ENCODE results near the gene POLH. TPM values are rescaled to one million over a fixed set of nuclear protein-coding genes. Genes with fewer than 3 reads are reported as not detected.
"Not testable (repeated sequence)": the region's sequence is repeated elsewhere in the genome, so short reads cannot be mapped to it uniquely, and the experiment has no call there.

POLH gene
- polyA plus RNA-seq, result 1 to 10 TPM; 3.5 to 5.0 TPM

- H3K27me3 ChIP-seq (ENCODE audit: control insufficient read depth in 1 of 2, insufficient read depth in 2 of 2, low read length in 2 of 2), result no peaks in the 10 kb centered on the region
- H3K4me3 ChIP-seq (ENCODE audit: low read depth in 1 of 2, low read length in 2 of 2), result peak within 1 kb of the TSS; percentile 75 to 96
- H3K36me3 ChIP-seq (ENCODE audit: control insufficient read depth in 2 of 2, insufficient read depth in 2 of 2, low read length in 1 of 2), result peaks cover 0 to 2% of the 10 kb centered on the region in 2 donors
- H3K27ac ChIP-seq (ENCODE audit: low read depth in 2 of 2, low read length in 1 of 2), result peak within 1 kb of the TSS; percentile 86 to 88
- no peaks in the 10 kb centered on the region for H3K9me3 ChIP-seq (ENCODE audit: control insufficient read depth in 2 of 2, insufficient read depth in 1 of 2, low read depth in 1 of 2, low read length in 1 of 2)
- 0% methylated on average over 73 to 76 of the region's 76 CpGs for WGBS, 2 donors
- no peaks in the 10 kb centered on the region for H3K4me1 ChIP-seq (ENCODE audit: control insufficient read depth in 2 of 2, insufficient read depth in 2 of 2, low read length in 1 of 2)
Measured at GRCh38 chr6:43575772-43576551, at the start of gene POLH, which contains the start of gene XPO5. POLH (plus strand) TSS chr6:43576185; CDS start chr6:43582320, 6,135 bp downstream. XPO5 (minus strand) TSS chr6:43576038; CDS start chr6:43575864, 174 bp downstream.

- Histone ChIP-seq H3K27me3 (ENCODE audit: control insufficient read depth in 1 of 2, insufficient read depth in 2 of 2, low read length in 2 of 2) (no peaks in the 10 kb centered on the region), H3K36me3 (ENCODE audit: control insufficient read depth in 2 of 2, insufficient read depth in 2 of 2, low read length in 1 of 2) (peaks cover 3 to 15% of the 10 kb centered on the region in 2 donors), H3K9me3 (ENCODE audit: control insufficient read depth in 2 of 2, insufficient read depth in 1 of 2, low read depth in 1 of 2, low read length in 1 of 2) (no peaks in the 10 kb centered on the region), H3K27ac (ENCODE audit: low read depth in 2 of 2, low read length in 1 of 2) (no peak overlapping the region), H3K4me1 (ENCODE audit: control insufficient read depth in 2 of 2, insufficient read depth in 2 of 2, low read length in 1 of 2) (no peaks in the 10 kb centered on the region), H3K4me3 (ENCODE audit: low read depth in 1 of 2, low read length in 2 of 2) (no peak overlapping the region)
- WGBS, 2 donors, result 86 to 96% methylated on average over 1 of the region's 1 CpG
Measured at GRCh38 chr6:43532201-43532600, 43.8 kb upstream of the POLH start.

- H3K36me3 ChIP-seq (ENCODE audit: control insufficient read depth in 2 of 2, insufficient read depth in 2 of 2, low read length in 1 of 2); H3K27ac ChIP-seq (ENCODE audit: low read depth in 2 of 2, low read length in 1 of 2); H3K4me3 ChIP-seq (ENCODE audit: low read depth in 1 of 2, low read length in 2 of 2); H3K9me3 ChIP-seq (ENCODE audit: control insufficient read depth in 2 of 2, insufficient read depth in 1 of 2, low read depth in 1 of 2, low read length in 1 of 2); H3K4me1 ChIP-seq (ENCODE audit: control insufficient read depth in 2 of 2, insufficient read depth in 2 of 2, low read length in 1 of 2); H3K27me3 ChIP-seq (ENCODE audit: control insufficient read depth in 1 of 2, insufficient read depth in 2 of 2, low read length in 2 of 2): not testable (repeated sequence)
- WGBS, 2 donors, result 97 to 98% methylated on average over 13 to 15 of the region's 17 CpGs
Measured at GRCh38 chr6:43538986-43539385, 37.0 kb upstream of the POLH start.

- not testable (repeated sequence) for H3K4me3 ChIP-seq (ENCODE audit: low read depth in 1 of 2, low read length in 2 of 2); H3K27ac ChIP-seq (ENCODE audit: low read depth in 2 of 2, low read length in 1 of 2); H3K4me1 ChIP-seq (ENCODE audit: control insufficient read depth in 2 of 2, insufficient read depth in 2 of 2, low read length in 1 of 2); H3K27me3 ChIP-seq (ENCODE audit: control insufficient read depth in 1 of 2, insufficient read depth in 2 of 2, low read length in 2 of 2); H3K36me3 ChIP-seq (ENCODE audit: control insufficient read depth in 2 of 2, insufficient read depth in 2 of 2, low read length in 1 of 2); H3K9me3 ChIP-seq (ENCODE audit: control insufficient read depth in 2 of 2, insufficient read depth in 1 of 2, low read depth in 1 of 2, low read length in 1 of 2)
- WGBS, 2 donors, result 98% methylated on average over 20 of the region's 20 CpGs
Measured at GRCh38 chr6:43539409-43539808, 36.6 kb upstream of the POLH start.

- H3K27ac ChIP-seq (ENCODE audit: low read depth in 2 of 2, low read length in 1 of 2), result no peak overlapping the region
- no peaks in the 10 kb centered on the region for H3K9me3 ChIP-seq (ENCODE audit: control insufficient read depth in 2 of 2, insufficient read depth in 1 of 2, low read depth in 1 of 2, low read length in 1 of 2)
- no peaks in the 10 kb centered on the region for H3K4me1 ChIP-seq (ENCODE audit: control insufficient read depth in 2 of 2, insufficient read depth in 2 of 2, low read length in 1 of 2)
- no peak overlapping the region for H3K4me3 ChIP-seq (ENCODE audit: low read depth in 1 of 2, low read length in 2 of 2)
- H3K36me3 ChIP-seq (ENCODE audit: control insufficient read depth in 2 of 2, insufficient read depth in 2 of 2, low read length in 1 of 2), result peaks cover 4 to 8% of the 10 kb centered on the region in 2 donors
- WGBS, 2 donors, result 95 to 98% methylated on average over 5 of the region's 5 CpGs
- H3K27me3 ChIP-seq (ENCODE audit: control insufficient read depth in 1 of 2, insufficient read depth in 2 of 2, low read length in 2 of 2), result no peaks in the 10 kb centered on the region
Measured at GRCh38 chr6:43540507-43540906, 35.5 kb upstream of the POLH start.

GRCh38 chr6:43541774-43542471 is 34.1 kb upstream of the POLH start:
- Histone ChIP-seq H3K36me3 (ENCODE audit: control insufficient read depth in 2 of 2, insufficient read depth in 2 of 2, low read length in 1 of 2) (peaks cover 4 to 11% of the 10 kb centered on the region in 2 donors), H3K4me3 (ENCODE audit: low read depth in 1 of 2, low read length in 2 of 2) (no peak overlapping the region), H3K9me3 (ENCODE audit: control insufficient read depth in 2 of 2, insufficient read depth in 1 of 2, low read depth in 1 of 2, low read length in 1 of 2) (no peaks in the 10 kb centered on the region), H3K27me3 (ENCODE audit: control insufficient read depth in 1 of 2, insufficient read depth in 2 of 2, low read length in 2 of 2) (no peaks in the 10 kb centered on the region), H3K27ac (ENCODE audit: low read depth in 2 of 2, low read length in 1 of 2) (no peak overlapping the region), H3K4me1 (ENCODE audit: control insufficient read depth in 2 of 2, insufficient read depth in 2 of 2, low read length in 1 of 2) (no peaks in the 10 kb centered on the region)
- 96% methylated on average over 8 of the region's 8 CpGs for WGBS, 2 donors

- no peaks in the 10 kb centered on the region for H3K4me1 ChIP-seq (ENCODE audit: control insufficient read depth in 2 of 2, insufficient read depth in 2 of 2, low read length in 1 of 2)
- no peak overlapping the region for H3K4me3 ChIP-seq (ENCODE audit: low read depth in 1 of 2, low read length in 2 of 2)
- H3K9me3 ChIP-seq (ENCODE audit: control insufficient read depth in 2 of 2, insufficient read depth in 1 of 2, low read depth in 1 of 2, low read length in 1 of 2), result no peaks in the 10 kb centered on the region
- H3K27me3 ChIP-seq (ENCODE audit: control insufficient read depth in 1 of 2, insufficient read depth in 2 of 2, low read length in 2 of 2), result no peaks in the 10 kb centered on the region
- peaks cover 4 to 18% of the 10 kb centered on the region in 2 donors for H3K36me3 ChIP-seq (ENCODE audit: control insufficient read depth in 2 of 2, insufficient read depth in 2 of 2, low read length in 1 of 2)
- no peak overlapping the region for H3K27ac ChIP-seq (ENCODE audit: low read depth in 2 of 2, low read length in 1 of 2)
- 68 to 73% methylated on average over 4 of the region's 4 CpGs for WGBS, 2 donors
Measured at GRCh38 chr6:43544461-43544860, 31.5 kb upstream of the POLH start.

- Histone ChIP-seq H3K9me3 (ENCODE audit: control insufficient read depth in 2 of 2, insufficient read depth in 1 of 2, low read depth in 1 of 2, low read length in 1 of 2) (no peaks in the 10 kb centered on the region), H3K4me3 (ENCODE audit: low read depth in 1 of 2, low read length in 2 of 2) (no peak overlapping the region), H3K27me3 (ENCODE audit: control insufficient read depth in 1 of 2, insufficient read depth in 2 of 2, low read length in 2 of 2) (no peaks in the 10 kb centered on the region), H3K36me3 (ENCODE audit: control insufficient read depth in 2 of 2, insufficient read depth in 2 of 2, low read length in 1 of 2) (peaks cover 12 to 25% of the 10 kb centered on the region in 2 donors), H3K27ac (ENCODE audit: low read depth in 2 of 2, low read length in 1 of 2) (no peak overlapping the region), H3K4me1 (ENCODE audit: control insufficient read depth in 2 of 2, insufficient read depth in 2 of 2, low read length in 1 of 2) (no peaks in the 10 kb centered on the region)
- 86 to 91% methylated on average over 3 of the region's 3 CpGs for WGBS, 2 donors
Measured at GRCh38 chr6:43547222-43547621, 28.8 kb upstream of the POLH start.

- 93 to 94% methylated on average over 7 of the region's 7 CpGs for WGBS, 2 donors
Measured at GRCh38 chr6:43557620-43558019, 18.4 kb upstream of the POLH start.

More at GRCh38 chr6:43557620-43558019, 18.4 kb upstream of the POLH start:
- not testable (repeated sequence) for H3K4me1 ChIP-seq (ENCODE audit: control insufficient read depth in 2 of 2, insufficient read depth in 2 of 2, low read length in 1 of 2); H3K4me3 ChIP-seq (ENCODE audit: low read depth in 1 of 2, low read length in 2 of 2); H3K9me3 ChIP-seq (ENCODE audit: control insufficient read depth in 2 of 2, insufficient read depth in 1 of 2, low read depth in 1 of 2, low read length in 1 of 2); H3K27ac ChIP-seq (ENCODE audit: low read depth in 2 of 2, low read length in 1 of 2); H3K27me3 ChIP-seq (ENCODE audit: control insufficient read depth in 1 of 2, insufficient read depth in 2 of 2, low read length in 2 of 2)
- H3K36me3 ChIP-seq (ENCODE audit: control insufficient read depth in 2 of 2, insufficient read depth in 2 of 2, low read length in 1 of 2), result peaks cover 11 to 16% of the 10 kb centered on the region in 2 donors

Measured in esophagus (tissue), 2 donors.